ENCODE results near the gene DYNC2I2. TPM values are rescaled to one million over a fixed set of nuclear protein-coding genes. Genes with fewer than 3 reads are reported as not detected.

Gene DYNC2I2
- 66.4 TPM for polyA plus RNA-seq (2012; ENCODE audit: insufficient read length, low read depth)

DNA sequence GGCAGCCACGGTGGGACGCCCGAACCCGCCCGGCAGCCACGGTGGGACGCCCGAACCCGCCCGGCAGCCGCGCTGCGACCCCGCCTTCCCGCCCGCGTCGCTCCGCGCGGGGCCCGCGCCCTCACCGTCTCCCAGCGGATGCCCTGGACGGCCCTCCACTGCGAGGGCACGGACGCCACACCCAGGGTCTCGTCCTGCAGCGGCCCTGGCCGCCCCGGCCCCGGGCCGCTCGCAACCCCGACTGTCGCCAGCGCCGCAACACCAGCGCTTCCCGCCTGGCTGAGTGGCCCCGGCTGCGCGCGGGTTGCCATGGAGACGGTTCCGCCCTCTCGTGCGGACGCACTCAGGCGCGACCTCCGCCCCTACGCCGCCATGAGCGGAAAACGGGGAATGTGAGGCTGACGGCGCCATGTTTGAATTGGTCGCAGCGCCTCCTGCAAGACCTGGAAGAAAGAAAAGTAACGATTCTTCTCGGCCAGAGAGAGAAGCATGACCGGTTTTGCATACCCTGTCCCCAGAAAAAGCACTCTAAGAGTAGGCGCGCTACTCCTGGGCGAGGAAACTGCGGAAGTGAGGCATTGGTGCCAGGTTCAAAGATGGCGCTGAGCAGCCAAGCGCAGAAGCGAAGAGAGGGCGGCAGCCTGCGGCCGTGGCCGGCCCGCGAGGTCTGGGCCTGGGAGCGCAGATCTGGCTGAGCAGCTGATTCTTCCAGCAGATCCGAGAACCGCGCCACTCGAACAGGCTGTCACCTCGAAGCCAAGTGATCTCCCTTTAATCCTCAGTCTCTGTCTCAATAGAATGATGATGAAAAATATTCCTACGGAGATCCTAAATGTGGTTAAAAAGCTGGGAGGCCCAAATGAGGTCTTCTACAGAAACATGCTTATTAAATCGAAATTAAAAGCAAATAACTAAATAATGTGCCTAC is at the start of gene DYNC2I2:
DYNC2I2 (minus strand) TSS at position 432 of the 928 bp plus-strand sequence; CDS start at position 311, 121 bp downstream.
- TF ChIP-seq, protein P1, sequence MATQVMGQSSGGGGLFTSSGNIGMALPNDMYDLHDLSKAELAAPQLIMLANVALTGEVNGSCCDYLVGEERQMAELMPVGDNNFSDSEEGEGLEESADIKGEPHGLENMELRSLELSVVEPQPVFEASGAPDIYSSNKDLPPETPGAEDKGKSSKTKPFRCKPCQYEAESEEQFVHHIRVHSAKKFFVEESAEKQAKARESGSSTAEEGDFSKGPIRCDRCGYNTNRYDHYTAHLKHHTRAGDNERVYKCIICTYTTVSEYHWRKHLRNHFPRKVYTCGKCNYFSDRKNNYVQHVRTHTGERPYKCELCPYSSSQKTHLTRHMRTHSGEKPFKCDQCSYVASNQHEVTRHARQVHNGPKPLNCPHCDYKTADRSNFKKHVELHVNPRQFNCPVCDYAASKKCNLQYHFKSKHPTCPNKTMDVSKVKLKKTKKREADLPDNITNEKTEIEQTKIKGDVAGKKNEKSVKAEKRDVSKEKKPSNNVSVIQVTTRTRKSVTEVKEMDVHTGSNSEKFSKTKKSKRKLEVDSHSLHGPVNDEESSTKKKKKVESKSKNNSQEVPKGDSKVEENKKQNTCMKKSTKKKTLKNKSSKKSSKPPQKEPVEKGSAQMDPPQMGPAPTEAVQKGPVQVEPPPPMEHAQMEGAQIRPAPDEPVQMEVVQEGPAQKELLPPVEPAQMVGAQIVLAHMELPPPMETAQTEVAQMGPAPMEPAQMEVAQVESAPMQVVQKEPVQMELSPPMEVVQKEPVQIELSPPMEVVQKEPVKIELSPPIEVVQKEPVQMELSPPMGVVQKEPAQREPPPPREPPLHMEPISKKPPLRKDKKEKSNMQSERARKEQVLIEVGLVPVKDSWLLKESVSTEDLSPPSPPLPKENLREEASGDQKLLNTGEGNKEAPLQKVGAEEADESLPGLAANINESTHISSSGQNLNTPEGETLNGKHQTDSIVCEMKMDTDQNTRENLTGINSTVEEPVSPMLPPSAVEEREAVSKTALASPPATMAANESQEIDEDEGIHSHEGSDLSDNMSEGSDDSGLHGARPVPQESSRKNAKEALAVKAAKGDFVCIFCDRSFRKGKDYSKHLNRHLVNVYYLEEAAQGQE (IDR thresholded peaks at IDR 0.05; ENCODE audit: insufficient read depth in 1 of 2, low read depth in 2 of 2, low read length in 2 of 2) = no peak
- peak; percentile 49; the same call in 1 of the 2 replicates for TF ChIP-seq POLR2AphosphoS5 (IDR thresholded peaks at IDR 0.05; ENCODE audit: low read depth, low read length)
- TF ChIP-seq FOXP2 (optimal IDR thresholded peaks at IDR 0.05; ENCODE audit: borderline replicate concordance, extremely low read depth, extremely low read length, insufficient read depth) = peak; percentile 75
- TF ChIP-seq SIN3A (IDR thresholded peaks at IDR 0.05; ENCODE audit: borderline replicate concordance, insufficient read depth, low read length) = peak; percentile 75; the same call in 1 of the 2 replicates
- TF ChIP-seq TAF1 (IDR thresholded peaks at IDR 0.05; ENCODE audit: borderline replicate concordance, insufficient read depth, low read length) = 0 out of 2 replicates have a peak, but pooled peaks have one; percentile 76

DNA sequence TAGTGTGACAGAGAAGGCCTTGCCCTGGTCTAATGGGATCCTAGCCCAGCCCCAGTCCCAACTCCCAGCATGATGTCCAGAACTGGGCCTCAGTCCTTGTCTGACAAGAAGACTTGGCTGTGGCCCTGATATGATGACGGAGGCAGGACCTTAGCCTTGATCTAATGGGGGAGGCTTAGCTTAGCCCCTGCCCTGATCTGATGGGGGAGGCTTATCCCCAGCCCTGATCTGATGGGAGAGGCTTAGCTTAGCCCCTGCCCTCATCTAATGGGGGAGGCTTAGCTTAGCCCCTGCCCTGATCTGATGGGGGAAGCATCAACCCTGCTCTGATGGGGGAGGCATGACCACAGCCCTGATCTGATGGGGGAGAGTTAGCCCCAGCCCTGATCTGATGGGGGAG is 49.4 kb upstream of the DYNC2I2 start:
- TF ChIP-seq, protein P1 (IDR thresholded peaks at IDR 0.05; ENCODE audit: insufficient read depth in 1 of 2, low read depth in 2 of 2, low read length in 2 of 2) = no peak
- TF ChIP-seq FOXP2 (optimal IDR thresholded peaks at IDR 0.05; ENCODE audit: borderline replicate concordance, extremely low read depth, extremely low read length, insufficient read depth) (no peak), POLR2AphosphoS5 (IDR thresholded peaks at IDR 0.05; ENCODE audit: low read depth, low read length) (no peak), TAF1 (IDR thresholded peaks at IDR 0.05; ENCODE audit: borderline replicate concordance, insufficient read depth, low read length) (no peak), SIN3A (IDR thresholded peaks at IDR 0.05; ENCODE audit: borderline replicate concordance, insufficient read depth, low read length) (no peak)

DNA sequence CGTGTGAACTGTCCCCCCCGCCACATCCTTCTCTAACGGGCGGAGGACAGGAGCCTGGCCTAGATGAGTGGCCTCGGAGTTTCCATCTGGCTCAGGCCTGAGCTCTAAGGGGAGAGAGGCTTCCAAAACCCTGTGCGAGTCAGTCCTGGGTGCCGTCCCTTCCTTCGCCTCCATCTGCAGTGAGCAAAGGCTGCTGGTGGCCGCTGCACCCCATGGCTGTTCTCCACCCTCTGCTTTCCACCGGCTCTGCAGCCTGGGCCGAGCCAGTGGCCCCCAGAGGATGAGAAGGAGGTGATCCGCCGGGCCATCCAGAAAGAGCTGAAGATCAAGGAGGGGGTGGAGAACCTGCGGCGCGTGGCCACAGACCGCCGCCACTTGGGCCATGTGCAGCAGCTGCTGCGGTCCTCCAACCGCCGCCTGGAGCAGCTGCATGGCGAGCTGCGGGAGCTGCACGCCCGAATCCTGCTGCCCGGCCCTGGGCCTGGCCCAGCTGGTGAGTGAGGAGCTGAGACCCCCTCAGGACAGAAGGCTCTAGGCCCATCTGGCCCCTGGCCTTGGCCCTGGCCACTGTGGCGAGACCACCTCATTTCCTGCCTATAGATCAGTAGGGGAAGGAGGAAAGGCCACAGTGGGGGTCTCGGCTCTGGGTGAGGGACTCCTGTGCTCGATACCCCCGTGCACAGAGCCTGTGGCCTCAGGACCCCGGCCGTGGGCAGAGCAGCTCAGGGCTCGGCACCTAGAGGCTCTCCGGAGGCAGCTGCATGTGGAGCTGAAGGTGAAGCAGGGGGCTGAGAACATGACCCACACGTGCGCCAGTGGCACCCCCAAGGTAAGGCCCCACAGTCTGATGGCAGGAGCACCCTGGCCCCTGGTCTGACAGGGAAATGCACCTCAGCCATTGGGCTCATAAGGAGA is 48.7 kb upstream of the DYNC2I2 start:
- TF ChIP-seq SIN3A (IDR thresholded peaks at IDR 0.05; ENCODE audit: borderline replicate concordance, insufficient read depth, low read length) (no peak), FOXP2 (optimal IDR thresholded peaks at IDR 0.05; ENCODE audit: borderline replicate concordance, extremely low read depth, extremely low read length, insufficient read depth) (no peak)
- TF ChIP-seq, protein P1 (IDR thresholded peaks at IDR 0.05; ENCODE audit: insufficient read depth in 1 of 2, low read depth in 2 of 2, low read length in 2 of 2) = no peak

- TF ChIP-seq SIN3A (IDR thresholded peaks at IDR 0.05; ENCODE audit: borderline replicate concordance, insufficient read depth, low read length) (no peak), TAF1 (IDR thresholded peaks at IDR 0.05; ENCODE audit: borderline replicate concordance, insufficient read depth, low read length) (no peak)
These were observed 47.7 kb upstream of the DYNC2I2 start for GRCh38 chr9:128704356-128704670.

DNA sequence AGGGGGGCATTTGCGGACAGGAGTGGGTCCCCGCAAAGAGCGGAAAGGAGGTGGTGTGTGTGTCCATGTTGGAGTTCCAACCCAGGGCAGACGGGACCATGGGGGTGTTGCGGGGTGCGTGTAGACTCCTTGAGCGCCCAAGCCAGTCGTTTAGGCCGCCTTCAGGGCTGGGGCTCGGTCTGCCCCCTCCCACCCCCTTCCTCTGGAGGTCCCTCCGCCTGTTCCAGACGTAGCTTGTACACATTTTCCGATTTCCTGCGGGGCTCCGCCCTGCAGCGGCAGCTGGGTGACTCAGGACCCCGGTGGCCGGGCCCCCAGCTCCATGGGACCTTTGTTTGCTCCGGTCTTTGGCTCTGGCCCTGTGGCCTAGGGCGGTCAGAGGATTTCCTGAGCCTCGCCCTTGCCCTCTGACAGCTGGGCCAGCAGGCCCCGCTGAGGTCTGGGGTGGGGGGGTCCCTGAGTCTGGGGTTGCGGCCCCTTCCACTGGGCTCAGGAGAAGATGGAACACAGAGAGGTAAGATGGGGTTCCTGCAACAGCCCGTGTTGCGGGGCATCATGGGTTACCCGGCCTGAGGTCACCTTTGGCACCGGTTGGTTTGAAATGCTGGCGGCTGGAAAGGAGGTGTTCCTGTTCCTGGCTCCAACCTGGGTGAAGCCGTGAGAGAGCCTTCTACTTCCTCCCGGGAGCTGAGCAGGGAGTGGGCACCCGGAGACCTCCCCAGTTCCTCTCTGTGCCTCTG is 47.1 kb upstream of the DYNC2I2 start:
- TF ChIP-seq, protein P1 (IDR thresholded peaks at IDR 0.05; ENCODE audit: insufficient read depth in 1 of 2, low read depth in 2 of 2, low read length in 2 of 2) = no peak
- TF ChIP-seq SIN3A (IDR thresholded peaks at IDR 0.05; ENCODE audit: borderline replicate concordance, insufficient read depth, low read length) (no peak), POLR2AphosphoS5 (IDR thresholded peaks at IDR 0.05; ENCODE audit: low read depth, low read length) (no peak), TAF1 (IDR thresholded peaks at IDR 0.05; ENCODE audit: borderline replicate concordance, insufficient read depth, low read length) (no peak), FOXP2 (optimal IDR thresholded peaks at IDR 0.05; ENCODE audit: borderline replicate concordance, extremely low read depth, extremely low read length, insufficient read depth) (no peak)
